SU-DHL-6 (cell line): ENCODE measurements around the gene TP53AIP1.

Experiments
- H2AFZ ChIP-seq: fragments of 200-600 bp; sonication (generic); 2 replicates; pipeline ENCODE4 v1.6.1; 2014; ENCODE audit warnings: low read depth, mild to moderate bottlenecking, moderate library complexity, mixed read lengths, antibody characterized with exemption, low read length; ENCODE audit not compliant: severe bottlenecking
- H3F3A ChIP-seq: fragments of 200-600 bp; shearing (Covaris generic); 2 replicates; pipeline ENCODE4 v1.6.0; 2016; ENCODE audit warnings: antibody characterized with exemption, mild to moderate bottlenecking; ENCODE audit not compliant: insufficient read depth
- H3K27ac ChIP-seq: fragments of 200-600 bp; sonication (generic); 2 replicates; pipeline ENCODE4 v1.5.1; 2016; ENCODE audit warnings: low read depth, mild to moderate bottlenecking, low read length, moderate library complexity, mixed read lengths
- H3K27me3 ChIP-seq: fragments of 200-600 bp; sonication (generic), shearing (Covaris generic); 2 replicates; pipeline ENCODE4 v1.6.0; 2014; ENCODE audit warnings: mild to moderate bottlenecking, low read length
- H3K36me3 ChIP-seq: fragments of 200-600 bp; sonication (generic); 2 replicates; pipeline ENCODE4 v1.6.1; 2014; ENCODE audit warnings: mild to moderate bottlenecking, low read length, mixed read lengths
- H3K4me2 ChIP-seq: fragments of 300-600, 200-600 bp; shearing (Covaris generic), sonication (generic); 2 replicates; pipeline ENCODE4 v1.6.0; 2014; ENCODE audit warnings: low read length, low read depth, mild to moderate bottlenecking; ENCODE audit not compliant: poor library complexity, severe bottlenecking
- H3K4me3 ChIP-seq: fragments of 200-600 bp; sonication (generic); 2 replicates; pipeline ENCODE4 v1.5.1; 2014; ENCODE audit warnings: antibody characterized with exemption, low read length, mild to moderate bottlenecking, mixed read lengths; ENCODE audit not compliant: insufficient read depth, poor library complexity, severe bottlenecking
- H3K79me2 ChIP-seq: fragments of 200-600 bp; sonication (generic); 2 replicates; pipeline ENCODE4 v1.6.1; 2014; ENCODE audit warnings: mild to moderate bottlenecking, low read length, moderate library complexity; ENCODE audit not compliant: insufficient read depth
- H3K9ac ChIP-seq: fragments of 200-600 bp; sonication (generic); 2 replicates; pipeline ENCODE4 v1.7.0; 2014; ENCODE audit warnings: mild to moderate bottlenecking, low read length
- H3K9me2 ChIP-seq: fragments of 200-600 bp; sonication (generic); replicated peaks from 2 replicates; pipeline ENCODE4 v1.6.1; 2014; ENCODE audit warnings: low read length; ENCODE audit not compliant: insufficient read depth
- H3K9me3 ChIP-seq: fragments of 200-600 bp; sonication (generic); 2 replicates; pipeline ENCODE4 v1.6.1; 2014; ENCODE audit warnings: low read length, mixed read lengths; ENCODE audit not compliant: insufficient read depth
- H4K20me1 ChIP-seq: fragments of 200-600 bp; sonication (generic); 2 replicates; pipeline ENCODE4 v1.6.1; 2014; ENCODE audit warnings: low read depth, mild to moderate bottlenecking, antibody characterized with exemption, low read length, moderate library complexity, mixed read lengths
- EZH2phosphoT487 ChIP-seq: fragments of 200-600 bp; sonication (generic), shearing (Covaris generic); conservative IDR thresholded peaks from 2 replicates; pipeline ENCODE4 v1.6.1; 2018; ENCODE audit warnings: mild to moderate bottlenecking, antibody characterized with exemption, low read length, moderate library complexity, mixed read lengths
- TF ChIP-seq, protein P1 (sequence below): fragments of 200-600 bp; sonication (generic); IDR thresholded peaks from one replicate; pipeline ENCODE4 v1.5.1; 2017; ENCODE audit warnings: antibody characterized with exemption, mild to moderate bottlenecking, low read length, moderate library complexity; ENCODE audit not compliant: insufficient read depth, poor library complexity, severe bottlenecking

Gene TP53AIP1

DNA sequence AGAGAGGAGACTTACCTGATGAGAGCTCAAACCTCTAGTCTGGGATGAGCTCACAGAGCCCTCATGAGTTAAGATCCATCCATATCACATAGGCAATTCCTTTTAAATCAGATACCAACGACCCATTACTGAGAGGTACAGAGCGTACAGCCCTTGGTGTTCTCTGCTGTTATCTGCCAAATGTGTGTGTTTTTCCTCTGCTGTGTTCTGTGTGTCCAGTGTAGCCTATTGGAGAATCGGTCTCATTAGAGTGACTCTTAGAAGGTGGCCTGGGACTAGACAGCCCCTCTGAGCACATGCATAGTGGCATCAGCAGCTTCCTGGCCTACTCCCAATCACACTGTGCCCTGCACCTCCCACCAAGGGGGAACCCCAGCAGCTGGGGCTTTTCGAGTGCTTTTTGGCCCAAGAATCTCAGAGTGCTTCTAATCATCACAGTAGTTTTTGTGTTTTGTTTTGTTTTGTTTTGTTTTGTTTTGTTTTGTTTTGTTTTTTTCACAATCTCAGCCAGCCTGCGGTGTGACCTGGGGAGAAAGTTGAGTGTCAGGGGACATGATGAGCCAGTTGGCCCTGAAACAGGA lies 25.4 kb downstream of the TP53AIP1 start:
- no peaks in the 10 kb centered on the region for H3K9me3 ChIP-seq
- no peaks in the 10 kb centered on the region for H3K9me2 ChIP-seq
- no peak overlapping the region for H3K4me2 ChIP-seq
- no peak overlapping the region for H2AFZ ChIP-seq
- H3K9ac ChIP-seq = no peak overlapping the region
- no peaks in the 10 kb centered on the region for H3K27me3 ChIP-seq
- no peaks in the 10 kb centered on the region for H4K20me1 ChIP-seq
- H3F3A ChIP-seq = no peaks in the 10 kb centered on the region
- no peaks in the 10 kb centered on the region for H3K79me2 ChIP-seq
- no peaks in the 10 kb centered on the region for H3K36me3 ChIP-seq
- H3K27ac ChIP-seq = no peak overlapping the region
- TF ChIP-seq, protein P1, sequence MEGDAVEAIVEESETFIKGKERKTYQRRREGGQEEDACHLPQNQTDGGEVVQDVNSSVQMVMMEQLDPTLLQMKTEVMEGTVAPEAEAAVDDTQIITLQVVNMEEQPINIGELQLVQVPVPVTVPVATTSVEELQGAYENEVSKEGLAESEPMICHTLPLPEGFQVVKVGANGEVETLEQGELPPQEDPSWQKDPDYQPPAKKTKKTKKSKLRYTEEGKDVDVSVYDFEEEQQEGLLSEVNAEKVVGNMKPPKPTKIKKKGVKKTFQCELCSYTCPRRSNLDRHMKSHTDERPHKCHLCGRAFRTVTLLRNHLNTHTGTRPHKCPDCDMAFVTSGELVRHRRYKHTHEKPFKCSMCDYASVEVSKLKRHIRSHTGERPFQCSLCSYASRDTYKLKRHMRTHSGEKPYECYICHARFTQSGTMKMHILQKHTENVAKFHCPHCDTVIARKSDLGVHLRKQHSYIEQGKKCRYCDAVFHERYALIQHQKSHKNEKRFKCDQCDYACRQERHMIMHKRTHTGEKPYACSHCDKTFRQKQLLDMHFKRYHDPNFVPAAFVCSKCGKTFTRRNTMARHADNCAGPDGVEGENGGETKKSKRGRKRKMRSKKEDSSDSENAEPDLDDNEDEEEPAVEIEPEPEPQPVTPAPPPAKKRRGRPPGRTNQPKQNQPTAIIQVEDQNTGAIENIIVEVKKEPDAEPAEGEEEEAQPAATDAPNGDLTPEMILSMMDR = no peak
- TF ChIP-seq EZH2phosphoT487 = no peak
- no peak overlapping the region for H3K4me3 ChIP-seq

DNA sequence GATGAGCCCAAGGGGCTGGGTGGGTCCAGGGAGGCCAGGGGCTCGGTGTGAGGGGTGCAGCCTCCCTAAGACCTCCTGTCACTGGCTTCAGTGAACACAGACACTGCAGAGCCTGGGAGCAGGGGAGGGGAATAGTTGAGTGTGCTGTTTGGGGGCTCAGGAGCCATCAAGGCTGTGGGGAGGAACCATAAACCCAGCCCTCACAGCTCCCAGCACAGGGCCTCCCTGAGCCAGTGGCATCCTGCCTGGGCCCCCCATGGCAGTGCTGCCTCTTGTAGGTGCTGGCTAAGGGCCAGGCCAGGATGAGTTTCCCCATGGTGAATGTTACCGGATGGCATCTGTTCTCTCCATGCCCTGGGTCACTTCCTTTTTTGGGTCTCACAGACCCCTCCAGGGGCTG lies 26.0 kb downstream of the TP53AIP1 start:
- H3F3A ChIP-seq = no peaks in the 10 kb centered on the region
- H3K27me3 ChIP-seq = no peaks in the 10 kb centered on the region
- TF ChIP-seq, protein P1 = no peak
- no peak for TF ChIP-seq EZH2phosphoT487
- no peak overlapping the region for H3K9ac ChIP-seq
- no peaks in the 10 kb centered on the region for H3K9me2 ChIP-seq
- no peaks in the 10 kb centered on the region for H4K20me1 ChIP-seq
- no peaks in the 10 kb centered on the region for H3K36me3 ChIP-seq
- H3K4me3 ChIP-seq = no peak overlapping the region
- no peak overlapping the region for H2AFZ ChIP-seq
- H3K79me2 ChIP-seq = no peaks in the 10 kb centered on the region
- no peak overlapping the region for H3K27ac ChIP-seq
- no peaks in the 10 kb centered on the region for H3K9me3 ChIP-seq
- no peak overlapping the region for H3K4me2 ChIP-seq

DNA sequence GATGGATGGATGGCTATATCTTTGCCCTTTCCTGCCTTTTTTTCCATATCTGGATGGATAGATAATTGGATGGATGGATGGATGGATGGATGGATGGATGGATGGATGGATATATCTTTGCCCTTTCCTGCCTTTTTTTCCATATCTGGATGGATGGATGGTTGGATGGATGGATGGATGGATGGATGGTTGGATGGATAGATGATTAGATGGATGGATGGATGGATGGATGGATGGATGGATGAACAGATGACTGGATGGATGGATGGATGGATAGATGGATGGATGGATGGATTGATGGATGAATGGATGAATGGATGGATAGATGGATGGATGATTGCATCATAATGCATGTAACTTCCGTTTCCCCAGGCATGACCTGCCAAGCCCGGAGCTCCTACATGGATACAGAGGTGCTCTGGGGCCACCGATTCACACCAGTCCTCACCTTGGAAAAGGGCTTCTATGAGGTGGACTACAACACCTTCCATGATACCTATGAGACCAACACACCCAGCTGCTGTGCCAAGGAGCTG lies 26.6 kb downstream of the TP53AIP1 start:
- H3K9me2 ChIP-seq = no peaks in the 10 kb centered on the region
- TF ChIP-seq, protein P1 = no peak
- no peak for TF ChIP-seq EZH2phosphoT487
- no peaks in the 10 kb centered on the region for H3K79me2 ChIP-seq
- H3K27me3 ChIP-seq = no peaks in the 10 kb centered on the region
- no peak overlapping the region for H3K27ac ChIP-seq
- no peaks in the 10 kb centered on the region for H4K20me1 ChIP-seq
- no peaks in the 10 kb centered on the region for H3K9me3 ChIP-seq
- H3K9ac ChIP-seq = no peak overlapping the region
- no peak overlapping the region for H3K4me3 ChIP-seq
- H3F3A ChIP-seq = no peaks in the 10 kb centered on the region
- no peaks in the 10 kb centered on the region for H3K36me3 ChIP-seq
- H3K4me2 ChIP-seq = no peak overlapping the region
- H2AFZ ChIP-seq = no peak overlapping the region
